Measurements from ENCODE around the gene CTBP1. TPM values are rescaled to one million over a fixed set of nuclear protein-coding genes. Genes with fewer than 3 reads are reported as not detected.

CTBP1 gene
- total and polyA plus RNA-seq, 2 of the 8 experiments (the other 6 are each of a cell fraction or from before 2014, with no cell fraction given) = 128 to 185 TPM

DNA sequence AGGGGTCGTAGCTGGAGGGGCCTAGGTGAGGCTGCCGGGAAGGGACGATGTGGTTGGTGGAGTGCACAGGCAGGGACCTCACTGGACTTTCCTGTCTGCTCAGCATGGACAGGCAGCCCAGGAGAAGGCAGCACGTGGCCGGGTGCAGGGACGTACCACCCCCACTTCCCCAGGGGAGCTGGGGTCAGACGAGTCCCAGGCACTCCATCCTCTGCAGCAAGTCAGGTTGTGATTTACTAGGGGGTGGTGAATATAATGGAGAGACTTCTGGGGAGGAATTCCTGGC, 1.5 kb upstream of the CTBP1 start:
- Histone ChIP-seq H3K36me3 (ENCODE audit: control insufficient read depth in 2 of 4, insufficient read depth in 4 of 4, low read length in 3 of 4) (peaks cover 0 to 20% (median 6%) of the 10 kb centered on the region in 4 experiments; a peak in 3 of 8 replicates), H3K18ac (ENCODE audit: extremely low read depth, low read length) (no peak overlapping the region), H2BK12ac (ENCODE audit: low read depth, low read length) (no peak overlapping the region), H3K23me2 (ENCODE audit: low read depth, low read length) (peaks cover 11% of the 10 kb centered on the region; the same call in 1 of the 2 replicates), H4K20me1 (replicated peaks in 1 of 2; ENCODE audit: control insufficient read depth in 1 of 2, insufficient read depth in 2 of 2, low read length in 2 of 2) (peaks cover 7 to 8% of the 10 kb centered on the region in 2 experiments), H2AFZ (ENCODE audit: low read length) (no peak overlapping the region), H3K9me3 (ENCODE audit: insufficient read depth in 2 of 2, low read depth in 1 of 2, low read length in 1 of 2) (peaks cover 38 to 41% of the 10 kb centered on the region in 2 experiments), H3K23ac (ENCODE audit: insufficient read length) (no peak overlapping the region), H3K14ac (ENCODE audit: insufficient read length) (no peak overlapping the region), H2AK5ac (ENCODE audit: low read depth, low read length) (no peak overlapping the region), H3K4me3 (ENCODE audit: extremely low read depth in 1 of 4, insufficient read depth in 2 of 4, low read depth in 3 of 4, low read length in 4 of 4) (no peak overlapping the region; a peak in 1 of 8 replicates), H4K5ac (ENCODE audit: insufficient read length, low read depth, low read length) (no peak overlapping the region), H2BK15ac (ENCODE audit: low read length) (no peak overlapping the region), H3K56ac (replicated peaks; ENCODE audit: insufficient read length, low read depth, low read length) (no peak overlapping the region), H3K9ac (replicated peaks in 1 of 4; ENCODE audit: extremely low read depth in 1 of 4, low read depth in 3 of 4, low read length in 3 of 4) (no peak overlapping the region), H4K91ac (replicated peaks; ENCODE audit: insufficient read length, low read length) (no peak overlapping the region), H4K8ac (ENCODE audit: extremely low read depth, insufficient read depth, low read length) (no peak overlapping the region), H3K27me3 (replicated peaks in 1 of 4; ENCODE audit: control insufficient read depth in 3 of 4, extremely low read depth in 1 of 4, insufficient read depth in 3 of 4, low read length in 3 of 4) (peaks cover 0 to 2% (median 0%) of the 10 kb centered on the region in 4 experiments; a peak in 1 of 7 replicates), H3K79me2 (ENCODE audit: control insufficient read depth in 1 of 2, insufficient read depth in 2 of 2, low read length in 2 of 2) (peaks cover 17 to 26% of the 10 kb centered on the region in 2 experiments; a peak in 3 of 4 replicates), H2BK120ac (replicated peaks; ENCODE audit: low read depth, low read length) (no peak overlapping the region), H3K27ac (ENCODE audit: low read depth, low read length) (no peak overlapping the region), H3K4me2 (ENCODE audit: insufficient read depth in 1 of 2, low read depth in 2 of 2, low read length in 2 of 2) (peak overlapping the region in 1 of 2 experiments; percentile 81; a peak in 2 of 4 replicates), H3K79me1 (ENCODE audit: low read depth, low read length) (peaks cover 10% of the 10 kb centered on the region; the same call in 1 of the 2 replicates), H2BK20ac (ENCODE audit: low read length) (no peak overlapping the region), H3K4ac (replicated peaks; ENCODE audit: insufficient read length, low read depth, low read length) (no peak overlapping the region), H2BK5ac (ENCODE audit: low read depth, low read length) (no peak overlapping the region), H3K4me1 (replicated peaks in 1 of 4; ENCODE audit: control insufficient read depth in 3 of 4, insufficient read depth in 4 of 4, low read length in 3 of 4) (peaks cover 0 to 14% (median 11%) of the 10 kb centered on the region in 4 experiments; a peak in 5 of 7 replicates)
- FAIRE-seq (no peak), DNase-seq (ENCODE audit: low read depth in 1 of 2, low spot score in 2 of 2) (no peak)
- ChIA-PET POLR2A (ENCODE audit: partially characterized antibody) (interaction anchor here (0.5 to 6.8 kb wide), 7 partner anchors 11 to 349 kb away, joined by 3 to 49 read pairs (median 3); partner anchors contain the start of gene UVSSA), CTCF (ENCODE audit: partially characterized antibody) (interaction anchor here (0.8 to 5.0 kb wide), 5 partner anchors 11 to 95 kb away, joined by 3 to 32 read pairs (median 4); no protein-coding TSS in a partner anchor)
- WGBS, 2 experiments (ENCODE audit: extremely low coverage in 1 of 2, insufficient coverage in 1 of 2, insufficient read length in 1 of 2, insufficient replicate concordance in 2 of 2, low coverage in 1 of 2, low lambda C conversion rate in 2 of 2, missing lambda C conversion rate in 1 of 2) = 91% methylated on average over 6 of the region's 7 CpGs; no CpG with 5 or more reads in 1 of the 2 experiments
- no peak for TF ChIP-seq SAP30 (IDR thresholded peaks at IDR 0.05; ENCODE audit: insufficient read depth, insufficient replicate concordance, low read length)
- TF ChIP-seq, protein P1, sequence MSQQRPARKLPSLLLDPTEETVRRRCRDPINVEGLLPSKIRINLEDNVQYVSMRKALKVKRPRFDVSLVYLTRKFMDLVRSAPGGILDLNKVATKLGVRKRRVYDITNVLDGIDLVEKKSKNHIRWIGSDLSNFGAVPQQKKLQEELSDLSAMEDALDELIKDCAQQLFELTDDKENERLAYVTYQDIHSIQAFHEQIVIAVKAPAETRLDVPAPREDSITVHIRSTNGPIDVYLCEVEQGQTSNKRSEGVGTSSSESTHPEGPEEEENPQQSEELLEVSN (IDR thresholded peaks at IDR 0.05) = no peak
- TF ChIP-seq HDAC6 (IDR thresholded peaks at IDR 0.05; ENCODE audit: low read depth, low read length) = no peak
- TF ChIP-seq CHD2 (IDR thresholded peaks at IDR 0.05; ENCODE audit: low read length) = no peak
- no peak for TF ChIP-seq JUN (IDR thresholded peaks at IDR 0.05; ENCODE audit: low read depth, low read length)
- TF ChIP-seq BACH1 (IDR thresholded peaks at IDR 0.05; ENCODE audit: low read length) = no peak
- no peak for TF ChIP-seq NANOG (IDR thresholded peaks at IDR 0.05; ENCODE audit: insufficient read depth, low read depth, low read length, poor library complexity, severe bottlenecking)
- no peak for TF ChIP-seq TAF7 (optimal IDR thresholded peaks at IDR 0.05; ENCODE audit: borderline replicate concordance, low read depth, low read length)
- TF ChIP-seq SP2 (IDR thresholded peaks at IDR 0.05; ENCODE audit: low read length) = no peak
- no peak for TF ChIP-seq RBBP5 (IDR thresholded peaks at IDR 0.05; ENCODE audit: borderline replicate concordance, low read depth, low read length)
- no peak for TF ChIP-seq NRF1 (IDR thresholded peaks at IDR 0.05; ENCODE audit: low read depth, low read length)
- no peak for TF ChIP-seq POU5F1 (IDR thresholded peaks at IDR 0.05; ENCODE audit: low read depth, low read length)
- no peak for TF ChIP-seq SIRT6 (IDR thresholded peaks at IDR 0.05; ENCODE audit: low read length)
- TF ChIP-seq CEBPB (IDR thresholded peaks at IDR 0.05; ENCODE audit: low read depth, low read length) = no peak
